ENCODE measurements around the gene ELP2.

GRCh38 chr18:36155851-36156757 is 26.4 kb downstream of the ELP2 start:
- TF ChIP-seq CTCF (conservative IDR thresholded peaks at IDR 0.05; ENCODE audit: low read depth, low read length) (no peak), EZH2phosphoT487 (IDR thresholded peaks at IDR 0.05; ENCODE audit: borderline replicate concordance, low read length) (no peak)
